ENCODE results near the gene GNAL. TPM values are rescaled to one million over a fixed set of nuclear protein-coding genes. Genes with fewer than 3 reads are reported as not detected.
A peak's percentile ranks its signal among the peaks of the same experiment; 100 is the strongest.

GNAL gene
- total RNA-seq, 1 experiment from 2014 or later, result 0.17 TPM

- DNase-seq (ENCODE audit: low read depth), result peak; percentile 49
These were observed 119.2 kb downstream of the GNAL start for GRCh38 chr18:11808001-11808855.

- no peak for DNase-seq (ENCODE audit: low read depth)
These were observed 120.8 kb downstream of the GNAL start for GRCh38 chr18:11809895-11810294.

GRCh38 chr18:11810379-11810778 lies 121.3 kb downstream of the GNAL start:
- DNase-seq (ENCODE audit: low read depth), result no peak

- DNase-seq (ENCODE audit: low read depth), result no peak
These were observed 121.9 kb downstream of the GNAL start for GRCh38 chr18:11811009-11811408.

- no peak for DNase-seq (ENCODE audit: low read depth)
These were observed 128.2 kb downstream of the GNAL start for GRCh38 chr18:11817229-11817628.

- DNase-seq (ENCODE audit: low read depth), result no peak
These were observed 129.6 kb downstream of the GNAL start for GRCh38 chr18:11818486-11819203.

- no peak for DNase-seq (ENCODE audit: low read depth)
These were observed 130.9 kb downstream of the GNAL start for GRCh38 chr18:11819938-11820337.

- DNase-seq (ENCODE audit: low read depth), result no peak
These were observed 131.6 kb downstream of the GNAL start for GRCh38 chr18:11820697-11821096.

GRCh38 chr18:11821208-11821607 lies 132.1 kb downstream of the GNAL start:
- no peak for DNase-seq (ENCODE audit: low read depth)

- DNase-seq (ENCODE audit: low read depth), result no peak
These were observed 132.7 kb downstream of the GNAL start for GRCh38 chr18:11821643-11822237.

- DNase-seq (ENCODE audit: low read depth), result no peak
These were observed 134.5 kb downstream of the GNAL start for GRCh38 chr18:11823545-11823944.

- DNase-seq (ENCODE audit: low read depth), result no peak
These were observed 137.8 kb downstream of the GNAL start for GRCh38 chr18:11826836-11827235.

- DNase-seq (ENCODE audit: low read depth), result no peak
These were observed 139.8 kb downstream of the GNAL start for GRCh38 chr18:11828786-11829432.

GRCh38 chr18:11830585-11830984 lies 141.5 kb downstream of the GNAL start:
- no peak for DNase-seq (ENCODE audit: low read depth)

- DNase-seq (ENCODE audit: low read depth), result no peak
These were observed 142.9 kb downstream of the GNAL start for GRCh38 chr18:11831921-11832320.

GRCh38 chr18:11834772-11835171 lies 145.7 kb downstream of the GNAL start:
- DNase-seq (ENCODE audit: low read depth), result no peak

- no peak for DNase-seq (ENCODE audit: low read depth)
These were observed 150.5 kb downstream of the GNAL start for GRCh38 chr18:11839556-11839955.

GRCh38 chr18:11840493-11840892 lies 151.4 kb downstream of the GNAL start:
- no peak for DNase-seq (ENCODE audit: low read depth)

GRCh38 chr18:11842562-11842961 lies 153.5 kb downstream of the GNAL start:
- peak; percentile 89 for DNase-seq (ENCODE audit: low read depth)

GRCh38 chr18:11844436-11844835 lies 155.4 kb downstream of the GNAL start:
- no peak for DNase-seq (ENCODE audit: low read depth)

GRCh38 chr18:11845654-11846053 lies 156.6 kb downstream of the GNAL start:
- DNase-seq (ENCODE audit: low read depth), result no peak

GRCh38 chr18:11847811-11848210 lies 158.7 kb downstream of the GNAL start:
- no peak for DNase-seq (ENCODE audit: low read depth)
